HepG2 (cell line): ENCODE data around the gene VWCE. TPM values are rescaled to one million over a fixed set of nuclear protein-coding genes. Genes with fewer than 3 reads are reported as not detected.

Experiments
- ATAC-seq: fragments of 200-7000 bp; cut with Tn5 transposase; 3 replicates; pipeline ENCODE4 v1.9.1; 2020; ENCODE audit warnings: mild to moderate bottlenecking, moderate library complexity
- BruUV-seq: library from RNA; stranded (reverse); fragments of 400-500 nt; replicated peaks from 2 replicates; lab custom pipeline; 2021; lab: Mats Ljungman, UMichigan
- CTCF ChIA-PET: fragments of 300-600 bp; formaldehyde crosslinking; extraction: SDS; loops from one replicate; lab custom pipeline; 2021; ENCODE audit warnings: low total read pairs, inconsistent platforms, low intra/inter-chr PET ratio; lab: Yijun Ruan, JAX
- POLR2A ChIA-PET: fragments of 350-600 bp; sonication (Branson Sonifier 250); formaldehyde crosslinking; loops from one replicate; lab custom pipeline; 2020; ENCODE audit warnings: antibody characterized with exemption, inconsistent platforms; lab: Yijun Ruan, JAX
- DNase-seq: peaks from one replicate; pipeline ENCODE4 v3.0.0-alpha.2; 2015; ENCODE audit warnings: low spot score
- FAIRE-seq: peaks from 3 replicates; lab custom pipeline; 2011; peaks lifted over from hg19 to GRCh38; lab: Jason Lieb, UNC
- H2AFZ ChIP-seq: one replicate; pipeline ENCODE4 v1.6.1; 2011; ENCODE audit warnings: low read length, inconsistent platforms
- H3K27ac ChIP-seq: fragments of 300-600 bp; 3 replicates; pipeline ENCODE4 v1.8.0; 2011; ENCODE audit warnings: mixed run types, mild to moderate bottlenecking, mixed read lengths, low read length, inconsistent platforms; ENCODE audit not compliant: insufficient read depth; ENCODE audit errors: extremely low read length
- H3K27me3 ChIP-seq, 2 experiments: fragments of 200-600 bp in 1 of 2; 2 replicates in 1 of 2; 3 replicates in 1 of 2; pipeline versions ENCODE4 v1.6.0 to v1.8.0; 2011; ENCODE audit warnings: low read length in 2 of 2, mild to moderate bottlenecking in 2 of 2, moderate library complexity in 2 of 2, inconsistent platforms in 1 of 2; ENCODE audit not compliant: insufficient read depth in 2 of 2, control insufficient read depth in 1 of 2
- H3K36me3 ChIP-seq, 2 experiments: fragments of 200-600 bp in 1 of 2; replicated peaks in 1 of 2; 2 replicates in 1 of 2; 3 replicates in 1 of 2; pipeline versions ENCODE4 v1.5.1 to v1.8.0; 2011; ENCODE audit warnings: low read length in 2 of 2, inconsistent platforms in 1 of 2; ENCODE audit not compliant: insufficient read depth in 2 of 2, control insufficient read depth in 1 of 2
- H3K4me1 ChIP-seq: 2 replicates; pipeline ENCODE4 v1.5.1; 2012; ENCODE audit warnings: low read length, inconsistent platforms; ENCODE audit not compliant: insufficient read depth
- H3K4me2 ChIP-seq: 2 replicates; pipeline ENCODE4 v1.6.0; 2011; ENCODE audit warnings: low read depth, low read length, inconsistent platforms
- H3K4me3 ChIP-seq, 3 experiments: fragments of 200-600 bp in 1 of 3; sonication (generic), shearing (Covaris generic) in 1 of 3; replicated peaks in 1 of 3; 2 replicates each; pipeline ENCODE4 v1.5.1; 2011 to 2016; ENCODE audit warnings: low read length in 3 of 3, inconsistent platforms in 2 of 3, low read depth in 2 of 3, mild to moderate bottlenecking in 2 of 3, control low read depth in 1 of 3, mixed read lengths in 1 of 3; ENCODE audit not compliant: insufficient read depth in 1 of 3
- H3K79me2 ChIP-seq: one replicate; pipeline ENCODE4 v1.6.1; 2011; ENCODE audit warnings: low read length, inconsistent platforms; ENCODE audit not compliant: insufficient read depth
- H3K9ac ChIP-seq: 2 replicates; pipeline ENCODE4 v1.6.0; 2011; ENCODE audit warnings: mild to moderate bottlenecking, low read depth, low read length, inconsistent platforms; ENCODE audit not compliant: insufficient read depth
- H3K9me3 ChIP-seq: 2 replicates; pipeline ENCODE4 v1.5.1; 2012; ENCODE audit warnings: mild to moderate bottlenecking, low read length
- H4K20me1 ChIP-seq: 2 replicates; pipeline ENCODE4 v1.6.0; 2011; ENCODE audit warnings: inconsistent platforms, mild to moderate bottlenecking, low read length, moderate library complexity; ENCODE audit not compliant: insufficient read depth
- DNMT1 ChIP-seq: sonication (generic); formaldehyde crosslinking; IDR thresholded peaks from 2 replicates; pipeline ENCODE4 v1.5.1; 2020; ENCODE audit warnings: mild to moderate bottlenecking, missing genetic modification reagents
- DZIP1 ChIP-seq: sonication (generic); formaldehyde crosslinking; IDR thresholded peaks from 2 replicates; pipeline ENCODE4 v1.5.0; 2020; ENCODE audit warnings: mild to moderate bottlenecking, missing genetic modification reagents
- KDM2A ChIP-seq: sonication (generic); formaldehyde crosslinking; IDR thresholded peaks from 2 replicates; pipeline ENCODE4 v1.4.0; 2020; ENCODE audit warnings: low read depth, missing genetic modification reagents, borderline replicate concordance
- NR1H2 ChIP-seq: sonication (generic); formaldehyde crosslinking; IDR thresholded peaks from 2 replicates; pipeline ENCODE4 v1.8.1; 2022; ENCODE audit warnings: low read depth, missing genetic modification reagents, borderline replicate concordance
- TOPORS ChIP-seq: sonication (generic); formaldehyde crosslinking; IDR thresholded peaks from 2 replicates; pipeline ENCODE4 v1.8.0; 2023; ENCODE audit warnings: mild to moderate bottlenecking, missing genetic modification reagents
- ZMYM4 ChIP-seq: sonication (generic); formaldehyde crosslinking; IDR thresholded peaks from 2 replicates; pipeline ENCODE4 v1.8.1; 2023; ENCODE audit warnings: mild to moderate bottlenecking, missing genetic modification reagents
- ZNF879 ChIP-seq: sonication (generic); formaldehyde crosslinking; IDR thresholded peaks from 2 replicates; pipeline ENCODE4 v1.8.1; 2023; ENCODE audit warnings: missing genetic modification reagents
- WGBS: methylation state at CpG from one replicate; pipeline ENCODE4 v1.1.6; 2017; ENCODE audit warnings: low lambda C conversion rate; 5-methylcytosine and 5-hydroxymethylcytosine counted together
- in situ Hi-C: cut with HindIII; loops from 2 replicates; pipeline ENCODE4 v1.10.0; 2017; ENCODE audit warnings: low pct_unique_long_range_greater_than_20kb; ENCODE audit not compliant: extremely low pct_ligation_motif_present
- intact Hi-C: fragments of 100-400 bp; cut with micrococcal nuclease; formaldehyde crosslinking; loops from one replicate; pipeline ENCODE4 v1.10.0; 2022; ENCODE audit not compliant: unreplicated experiment
- polyA plus RNA-seq, 8 experiments: library from polyadenylated mRNA; depleted of rRNA in 3 of 8; stranded (reverse) in 7 of 8; unstranded in 1 of 8; fragments of >200 nt; fragmentation: Illumina TruSeq in 4 of 8; extraction: Trizol in 4 of 8; gene quantifications; 2 replicates each; pipeline versions ENCODE4 v1.2.1 to v1.2.3, GENCODE V29; 2011 to 2016; ENCODE audit warnings: low read depth in 4 of 8, missing spikeins in 1 of 8, mixed read lengths in 1 of 8; ENCODE audit not compliant: insufficient read depth in 1 of 8
- total RNA-seq, 5 experiments: library from RNA; depleted of rRNA; stranded (reverse); fragments of >200 nt; fragmentation: Illumina TruSeq; extraction: Trizol; gene quantifications; 2 replicates each; pipeline ENCODE4 v1.2.3, GENCODE V29; 2016; ENCODE audit warnings: low read depth in 1 of 5

Gene VWCE
- total and polyA plus RNA-seq, 2 of the 13 experiments (the other 11 are each of a cell fraction or from before 2014, with no cell fraction given) = 27.6 to 58.3 TPM

- in situ Hi-C loops (no loop called here), intact Hi-C loops (no loop called here)
- TF ChIP-seq DZIP1 (CRISPR knock-in tag) (no peak), DNMT1 (CRISPR knock-in tag) (no peak), TOPORS (CRISPR knock-in tag) (no peak), KDM2A (CRISPR knock-in tag) (no peak), NR1H2 (no peak), ZMYM4 (CRISPR knock-in tag) (no peak), ZNF879 (no peak)
These were observed 14.0 kb upstream of the VWCE start for GRCh38 chr11:61309141-61309540.

More at GRCh38 chr11:61309141-61309540, 14.0 kb upstream of the VWCE start:
- H3K36me3 ChIP-seq = peaks cover 57 to 95% of the 10 kb centered on the region in 2 experiments
- FAIRE-seq (no peak), DNase-seq (no peak), ATAC-seq (no peak)
- ChIA-PET CTCF (no interaction called here), POLR2A (interaction anchor here (1.6 kb wide), 1 partner anchor 10 kb away, joined by 4 read pairs; no protein-coding TSS in a partner anchor)
- no peak overlapping the region for H3K9ac ChIP-seq
- no peak overlapping the region for H3K4me3 ChIP-seq
- H3K4me2 ChIP-seq = no peak overlapping the region
- BruUV-seq = no TSS peak
- no peak overlapping the region for H3K27ac ChIP-seq
- H2AFZ ChIP-seq = no peak overlapping the region
- 0 out of 2 replicates have a peak, but pooled peaks cover 6% of the 10 kb centered on the region for H4K20me1 ChIP-seq
- peaks cover 3% of the 10 kb centered on the region for H3K79me2 ChIP-seq
- no peaks in the 10 kb centered on the region for H3K9me3 ChIP-seq
- 96% methylated on average over 4 of the region's 4 CpGs for WGBS
- H3K27me3 ChIP-seq = no peaks in the 10 kb centered on the region
- no peaks in the 10 kb centered on the region for H3K4me1 ChIP-seq
